Ectodermal cell (in vitro differentiated cells): ENCODE data around the gene TAOK1.
A peak's percentile ranks its signal among the peaks of the same experiment; 100 is the strongest.

Experiments used
- H3K27ac ChIP-seq: 2 replicates; pipeline ENCODE4 v1.7.0; 2013; ENCODE audit warnings: mild to moderate bottlenecking, low read depth, low read length; ENCODE audit not compliant: insufficient read depth, poor library complexity, severe bottlenecking
- H3K27me3 ChIP-seq: 2 replicates; pipeline ENCODE4 v1.7.0; 2013; ENCODE audit warnings: mild to moderate bottlenecking, low read length; ENCODE audit not compliant: insufficient read depth, control insufficient read depth, poor library complexity, severe bottlenecking
- H3K36me3 ChIP-seq: one replicate; pipeline ENCODE4 v1.7.0; 2013; ENCODE audit warnings: low read length; ENCODE audit not compliant: control insufficient read depth, insufficient read depth
- H3K4me1 ChIP-seq: one replicate; pipeline ENCODE4 v1.7.0; 2013; ENCODE audit warnings: low read length; ENCODE audit not compliant: control insufficient read depth, insufficient read depth
- H3K4me3 ChIP-seq: 2 replicates; pipeline ENCODE4 v1.7.0; 2013; ENCODE audit warnings: low read depth, low read length, control low read depth; ENCODE audit not compliant: insufficient read depth
- H3K9me3 ChIP-seq: 2 replicates; pipeline ENCODE4 v1.7.0; 2013; ENCODE audit warnings: mild to moderate bottlenecking, low read length, moderate library complexity; ENCODE audit not compliant: control insufficient read depth
- WGBS, 2 experiments: methylation state at CpG; one replicate each; pipeline ENCODE4 v1.1.7; 2013; ENCODE audit warnings: missing lambda C conversion rate in 2 of 2; 5-methylcytosine and 5-hydroxymethylcytosine counted together

TAOK1 gene

GRCh38 chr17:29567554-29568330, 177.6 kb downstream of the TAOK1 start:
- Histone ChIP-seq H3K4me3 (peak overlapping the region; percentile 87), H3K4me1 (peaks cover 9% of the 10 kb centered on the region), H3K36me3 (no peaks in the 10 kb centered on the region), H3K27ac (no peak overlapping the region), H3K27me3 (peaks cover 65% of the 10 kb centered on the region), H3K9me3 (no peaks in the 10 kb centered on the region)
- 1% methylated on average over 63 of the region's 63 CpGs for WGBS, 2 experiments

- Histone ChIP-seq H3K4me3 (peak within 1 kb of the TSS; percentile 87), H3K9me3 (no peaks in the 10 kb centered on the region), H3K36me3 (no peaks in the 10 kb centered on the region), H3K4me1 (peaks cover 9% of the 10 kb centered on the region), H3K27ac (peak within 1 kb of the TSS; percentile 16), H3K27me3 (peaks cover 65% of the 10 kb centered on the region)
- 1% methylated on average over 85 of the region's 85 CpGs for WGBS, 2 experiments
Measured at GRCh38 chr17:29568331-29569244, 178.4 kb downstream of the TAOK1 start, which contains the start of gene TP53I13. TP53I13 (plus strand) TSS chr17:29568701; CDS start chr17:29568759, 58 bp downstream.

GRCh38 chr17:29569245-29569950, 179.2 kb downstream of the TAOK1 start:
- Histone ChIP-seq H3K4me3 (peak overlapping the region; percentile 87), H3K36me3 (peaks cover 5% of the 10 kb centered on the region), H3K27me3 (peaks cover 58% of the 10 kb centered on the region), H3K4me1 (peaks cover 9% of the 10 kb centered on the region), H3K9me3 (no peaks in the 10 kb centered on the region), H3K27ac (no peak overlapping the region)
- 70 to 72% methylated on average over 13 to 14 of the region's 14 CpGs for WGBS, 2 experiments

GRCh38 chr17:29570521-29570920, 180.4 kb downstream of the TAOK1 start:
- Histone ChIP-seq H3K27me3 (peaks cover 46% of the 10 kb centered on the region), H3K4me3 (no peak overlapping the region), H3K9me3 (no peaks in the 10 kb centered on the region), H3K27ac (no peak overlapping the region), H3K4me1 (peaks cover 9% of the 10 kb centered on the region), H3K36me3 (peaks cover 8% of the 10 kb centered on the region)
- 94 to 95% methylated on average over 7 of the region's 7 CpGs for WGBS, 2 experiments

- H3K4me3 ChIP-seq: no peak overlapping the region
- 91 to 92% methylated on average over 6 of the region's 6 CpGs for WGBS, 2 experiments
- H3K9me3 ChIP-seq: no peaks in the 10 kb centered on the region
- peaks cover 37% of the 10 kb centered on the region for H3K27me3 ChIP-seq
- peaks cover 17% of the 10 kb centered on the region for H3K36me3 ChIP-seq
- H3K4me1 ChIP-seq: peaks cover 9% of the 10 kb centered on the region
- no peak overlapping the region for H3K27ac ChIP-seq
Measured at GRCh38 chr17:29571486-29571882, 181.3 kb downstream of the TAOK1 start.

GRCh38 chr17:29571883-29572681, 181.9 kb downstream of the TAOK1 start:
- H3K4me3 ChIP-seq: no peak overlapping the region
- peaks cover 9% of the 10 kb centered on the region for H3K4me1 ChIP-seq
- 73 to 76% methylated on average over 30 of the region's 30 CpGs for WGBS, 2 experiments
- no peak overlapping the region for H3K27ac ChIP-seq
- H3K9me3 ChIP-seq: no peaks in the 10 kb centered on the region
- peaks cover 21% of the 10 kb centered on the region for H3K36me3 ChIP-seq
- H3K27me3 ChIP-seq: peaks cover 31% of the 10 kb centered on the region

- WGBS, 2 experiments: 26 to 27% methylated on average over 62 of the region's 62 CpGs
- Histone ChIP-seq H3K9me3 (no peaks in the 10 kb centered on the region), H3K27me3 (peaks cover 22% of the 10 kb centered on the region), H3K4me3 (no peak overlapping the region), H3K27ac (no peak overlapping the region), H3K36me3 (peaks cover 21% of the 10 kb centered on the region), H3K4me1 (peaks cover 9% of the 10 kb centered on the region)
Measured at GRCh38 chr17:29572691-29573557, 182.8 kb downstream of the TAOK1 start.

GRCh38 chr17:29573558-29573869, 183.4 kb downstream of the TAOK1 start:
- H3K4me3 ChIP-seq: no peak overlapping the region
- H3K27me3 ChIP-seq: peaks cover 19% of the 10 kb centered on the region
- H3K27ac ChIP-seq: no peak overlapping the region
- H3K9me3 ChIP-seq: no peaks in the 10 kb centered on the region
- H3K36me3 ChIP-seq: peaks cover 21% of the 10 kb centered on the region
- 93% methylated on average over 5 to 6 of the region's 6 CpGs for WGBS, 2 experiments
- peaks cover 9% of the 10 kb centered on the region for H3K4me1 ChIP-seq
